Stimulated activated CD4-positive, alpha-beta T cell treated with anti-CD3 and anti-CD28 coated beads, TNF-alpha, amount 100 ng/mL, for 1 hour (primary cell): Measurements from ENCODE around the gene SIGLEC12.

Experiments used
- DNase-seq, 3 donors: peaks; one replicate each; pipeline ENCODE4 v3.0.0-alpha.2; 2020; ENCODE audit warnings: low read depth in 3 of 3, low spot score in 1 of 3

The SIGLEC12 gene

GRCh38 chr19:51501594-51502263, at the start of gene SIGLEC12:
TSS of gene SIGLEC12 (minus strand) at chr19:51501800. CDS start at chr19:51501733, 67 bp downstream.
- no peak for DNase-seq

GRCh38 chr19:51550848-51551672, 49.5 kb upstream of the SIGLEC12 start:
- no peak for DNase-seq

GRCh38 chr19:51549533-51550324, 48.1 kb upstream of the SIGLEC12 start:
- DNase-seq: no peak

GRCh38 chr19:51548891-51549305, 47.3 kb upstream of the SIGLEC12 start:
- no peak for DNase-seq

- no peak for DNase-seq
Measured at GRCh38 chr19:51548213-51548651, 46.6 kb upstream of the SIGLEC12 start.

- DNase-seq: no peak
Measured at GRCh38 chr19:51547397-51548212, 46.0 kb upstream of the SIGLEC12 start.

- no peak for DNase-seq
Measured at GRCh38 chr19:51546650-51547396, 45.2 kb upstream of the SIGLEC12 start.

- no peak for DNase-seq
Measured at GRCh38 chr19:51546107-51546649, 44.6 kb upstream of the SIGLEC12 start.

- DNase-seq: no peak
Measured at GRCh38 chr19:51544038-51544437, 42.4 kb upstream of the SIGLEC12 start.

GRCh38 chr19:51542699-51543098, 41.1 kb upstream of the SIGLEC12 start:
- DNase-seq: no peak

- DNase-seq: no peak
Measured at GRCh38 chr19:51541458-51542357, 40.1 kb upstream of the SIGLEC12 start.

GRCh38 chr19:51539821-51540366, 38.3 kb upstream of the SIGLEC12 start:
- no peak for DNase-seq

GRCh38 chr19:51535535-51535934, 33.9 kb upstream of the SIGLEC12 start:
- DNase-seq: no peak

- DNase-seq: no peak
Measured at GRCh38 chr19:51531349-51532315, 30.0 kb upstream of the SIGLEC12 start, which contains the start of gene SIGLEC6. TSS of gene SIGLEC6 (minus strand) at chr19:51531670. CDS start at chr19:51531648, 22 bp downstream.

- no peak for DNase-seq
Measured at GRCh38 chr19:51530616-51531015, 29.0 kb upstream of the SIGLEC12 start.

- no peak for DNase-seq
Measured at GRCh38 chr19:51529301-51529700, 27.7 kb upstream of the SIGLEC12 start.

GRCh38 chr19:51525651-51526050, 24.1 kb upstream of the SIGLEC12 start:
- DNase-seq: no peak
